Neural progenitor cell (in vitro differentiated cells): ENCODE results near the gene SNAP25. TPM values are rescaled to one million over a fixed set of nuclear protein-coding genes. Genes with fewer than 3 reads are reported as not detected.

Experiments
- DNase-seq: peaks from one replicate; pipeline ENCODE4 v3.0.0-alpha.2; 2016; ENCODE audit warnings: low spot score
- H2AFZ ChIP-seq: fragments of 200-600 bp; sonication (generic); replicated peaks from 2 replicates; pipeline ENCODE4 v1.6.1; 2016; ENCODE audit warnings: antibody characterized with exemption
- H3F3A ChIP-seq: fragments of 200-600 bp; sonication (generic); 2 replicates; pipeline ENCODE4 v1.6.1; 2016; ENCODE audit warnings: antibody characterized with exemption, low read depth
- H3K27ac ChIP-seq: fragments of 200-600 bp; sonication (generic); 2 replicates; pipeline ENCODE4 v1.5.1; 2016; ENCODE audit warnings: mild to moderate bottlenecking
- H3K27me3 ChIP-seq: fragments of 200-600 bp; sonication (generic); 2 replicates; pipeline ENCODE4 v1.6.1; 2016; ENCODE audit warnings: mild to moderate bottlenecking, moderate library complexity
- H3K36me3 ChIP-seq: fragments of 200-600 bp; sonication (generic); 2 replicates; pipeline ENCODE4 v1.5.1; 2016
- H3K4me1 ChIP-seq: fragments of 200-600 bp; sonication (generic); 2 replicates; pipeline ENCODE4 v1.6.1; 2016; ENCODE audit warnings: mixed run types
- H3K4me2 ChIP-seq: fragments of 200-600 bp; sonication (generic); 2 replicates; pipeline ENCODE4 v1.6.1; 2016
- H3K4me3 ChIP-seq: fragments of 200-600 bp; sonication (generic); 2 replicates; pipeline ENCODE4 v1.5.1; 2016
- H3K79me2 ChIP-seq: fragments of 200-600 bp; sonication (generic); 2 replicates; pipeline ENCODE4 v1.6.1; 2016; ENCODE audit warnings: low read depth
- H3K9ac ChIP-seq: fragments of 200-600 bp; sonication (generic); 2 replicates; pipeline ENCODE4 v1.6.1; 2016
- H3K9me3 ChIP-seq: fragments of 200-600 bp; sonication (generic); 2 replicates; pipeline ENCODE4 v1.5.1; 2016; ENCODE audit warnings: low read depth
- H4K20me1 ChIP-seq: fragments of 200-600 bp; sonication (generic); 2 replicates; pipeline ENCODE4 v1.6.1; 2016; ENCODE audit warnings: low read depth
- H3K27ac Mint-ChIP-seq: 3 replicates; pipeline ENCODE4 v1.8.0; 2021; ENCODE audit warnings: mixed read lengths
- H3K27me3 Mint-ChIP-seq: 2 replicates; pipeline ENCODE4 v1.8.0; 2022; ENCODE audit warnings: low read depth, mild to moderate bottlenecking, inconsistent platforms, moderate library complexity, mixed read lengths; ENCODE audit not compliant: insufficient read depth
- H3K36me3 Mint-ChIP-seq: 3 replicates; pipeline ENCODE4 v1.8.0; 2021; ENCODE audit warnings: mixed read lengths
- H3K4me1 Mint-ChIP-seq: 3 replicates; pipeline ENCODE4 v1.8.0; 2021; ENCODE audit warnings: mixed read lengths
- H3K4me3 Mint-ChIP-seq: 3 replicates; pipeline ENCODE4 v1.8.0; 2021; ENCODE audit warnings: mild to moderate bottlenecking, moderate library complexity, mixed read lengths
- H3K9me3 Mint-ChIP-seq: 3 replicates; pipeline ENCODE4 v1.8.0; 2020; ENCODE audit warnings: mixed read lengths
- EZH2 ChIP-seq: fragments of 200-600 bp; sonication (generic); IDR thresholded peaks from 2 replicates; pipeline ENCODE4 v1.6.1; 2017; ENCODE audit warnings: antibody characterized with exemption, mild to moderate bottlenecking, moderate library complexity
- EZH2phosphoT487 ChIP-seq: fragments of 200-600 bp; sonication (generic); IDR thresholded peaks from 2 replicates; pipeline ENCODE4 v1.6.1; 2017; ENCODE audit warnings: antibody characterized with exemption
- total RNA-seq: library from RNA; depleted of rRNA; stranded (reverse); fragments of >200 nt; gene quantifications from 2 replicates; pipeline ENCODE4 v1.2.3, GENCODE V29; 2015; ENCODE audit warnings: low replicate concordance
- TF ChIP-seq, protein P1 (sequence below): fragments of 200-600 bp; sonication (generic); IDR thresholded peaks from 2 replicates; pipeline ENCODE4 v1.5.1; 2017; ENCODE audit warnings: antibody characterized with exemption, mild to moderate bottlenecking

SNAP25 gene
- total RNA-seq, 1 donor from 2014 or later: not detected

DNA sequence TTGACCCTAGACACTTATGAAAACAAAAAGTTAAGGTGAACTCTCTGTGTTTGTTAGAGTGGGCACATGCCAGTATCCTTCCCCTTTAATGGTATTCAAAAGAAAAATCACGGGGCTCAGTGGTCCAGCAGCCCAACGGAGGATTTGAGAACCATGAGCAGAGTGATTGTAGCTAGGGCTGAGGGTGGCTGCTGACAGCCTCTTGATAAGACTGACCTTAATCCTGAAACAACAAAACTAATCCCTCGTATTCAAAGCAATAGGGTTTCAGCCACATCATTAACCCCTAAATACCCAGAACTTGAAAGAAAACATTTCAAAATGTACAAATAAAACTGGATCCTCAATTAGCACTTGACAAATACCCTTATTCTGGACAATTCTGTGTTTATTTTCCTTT lies 95.1 kb downstream of the SNAP25 start:
- Mint-ChIP-seq H3K36me3 (no peaks in the 10 kb centered on the region), H3K4me3 (peak overlapping the region; percentile 44), H3K4me1 (peaks cover 23% of the 10 kb centered on the region), H3K9me3 (peaks cover 7% of the 10 kb centered on the region), H3K27me3 (peaks cover 3% of the 10 kb centered on the region), H3K27ac (peak overlapping the region; percentile 42)
- no peak overlapping the region for H3K27ac ChIP-seq
- H3K79me2 ChIP-seq: no peaks in the 10 kb centered on the region
- H3K4me1 ChIP-seq: peaks cover 26% of the 10 kb centered on the region
- H3K27me3 ChIP-seq: no peaks in the 10 kb centered on the region
- H3K4me3 ChIP-seq: peak overlapping the region; percentile 24
- H2AFZ ChIP-seq: no peak overlapping the region
- no peaks in the 10 kb centered on the region for H3K9me3 ChIP-seq
- DNase-seq: peak; percentile 77
- peak overlapping the region; percentile 73 for H3K4me2 ChIP-seq
- no peaks in the 10 kb centered on the region for H4K20me1 ChIP-seq
- peaks cover 17% of the 10 kb centered on the region for H3F3A ChIP-seq
- no peak overlapping the region for H3K9ac ChIP-seq
- TF ChIP-seq EZH2phosphoT487 (no peak), EZH2 (no peak)
- TF ChIP-seq, protein P1, sequence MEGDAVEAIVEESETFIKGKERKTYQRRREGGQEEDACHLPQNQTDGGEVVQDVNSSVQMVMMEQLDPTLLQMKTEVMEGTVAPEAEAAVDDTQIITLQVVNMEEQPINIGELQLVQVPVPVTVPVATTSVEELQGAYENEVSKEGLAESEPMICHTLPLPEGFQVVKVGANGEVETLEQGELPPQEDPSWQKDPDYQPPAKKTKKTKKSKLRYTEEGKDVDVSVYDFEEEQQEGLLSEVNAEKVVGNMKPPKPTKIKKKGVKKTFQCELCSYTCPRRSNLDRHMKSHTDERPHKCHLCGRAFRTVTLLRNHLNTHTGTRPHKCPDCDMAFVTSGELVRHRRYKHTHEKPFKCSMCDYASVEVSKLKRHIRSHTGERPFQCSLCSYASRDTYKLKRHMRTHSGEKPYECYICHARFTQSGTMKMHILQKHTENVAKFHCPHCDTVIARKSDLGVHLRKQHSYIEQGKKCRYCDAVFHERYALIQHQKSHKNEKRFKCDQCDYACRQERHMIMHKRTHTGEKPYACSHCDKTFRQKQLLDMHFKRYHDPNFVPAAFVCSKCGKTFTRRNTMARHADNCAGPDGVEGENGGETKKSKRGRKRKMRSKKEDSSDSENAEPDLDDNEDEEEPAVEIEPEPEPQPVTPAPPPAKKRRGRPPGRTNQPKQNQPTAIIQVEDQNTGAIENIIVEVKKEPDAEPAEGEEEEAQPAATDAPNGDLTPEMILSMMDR: no peak
- no peaks in the 10 kb centered on the region for H3K36me3 ChIP-seq

- no peaks in the 10 kb centered on the region for H3K36me3 ChIP-seq
- H4K20me1 ChIP-seq: no peaks in the 10 kb centered on the region
- H3K9me3 ChIP-seq: no peaks in the 10 kb centered on the region
- DNase-seq: peak; percentile 13
- H3K27ac ChIP-seq: no peak overlapping the region
- Mint-ChIP-seq H3K27me3 (peaks cover 3% of the 10 kb centered on the region), H3K4me1 (peaks cover 23% of the 10 kb centered on the region), H3K4me3 (peak overlapping the region; percentile 61), H3K36me3 (no peaks in the 10 kb centered on the region), H3K27ac (peak overlapping the region; percentile 76), H3K9me3 (peaks cover 7% of the 10 kb centered on the region)
- peak overlapping the region; percentile 24 for H3K4me3 ChIP-seq
- H3F3A ChIP-seq: peaks cover 17% of the 10 kb centered on the region
- H3K79me2 ChIP-seq: no peaks in the 10 kb centered on the region
- H3K27me3 ChIP-seq: no peaks in the 10 kb centered on the region
- peaks cover 26% of the 10 kb centered on the region for H3K4me1 ChIP-seq
- no peak overlapping the region for H2AFZ ChIP-seq
- peak overlapping the region; percentile 73 for H3K4me2 ChIP-seq
- H3K9ac ChIP-seq: no peak overlapping the region
- TF ChIP-seq EZH2 (no peak), EZH2phosphoT487 (no peak)
- TF ChIP-seq, protein P1: no peak
Observed at GRCh38 chr20:10314198-10314597, 95.6 kb downstream of the SNAP25 start.

GRCh38 chr20:10315138-10315537 lies 96.5 kb downstream of the SNAP25 start:
- Histone ChIP-seq H3K79me2 (no peaks in the 10 kb centered on the region), H3F3A (peaks cover 17% of the 10 kb centered on the region), H3K4me3 (no peak overlapping the region), H3K9ac (no peak overlapping the region), H3K36me3 (no peaks in the 10 kb centered on the region), H2AFZ (no peak overlapping the region), H3K27me3 (no peaks in the 10 kb centered on the region), H3K9me3 (no peaks in the 10 kb centered on the region), H3K27ac (no peak overlapping the region), H3K4me2 (peak overlapping the region; percentile 73), H3K4me1 (peaks cover 26% of the 10 kb centered on the region), H4K20me1 (no peaks in the 10 kb centered on the region)
- Mint-ChIP-seq H3K36me3 (no peaks in the 10 kb centered on the region), H3K4me3 (no peak overlapping the region), H3K4me1 (peaks cover 23% of the 10 kb centered on the region), H3K9me3 (peaks cover 10% of the 10 kb centered on the region), H3K27me3 (peaks cover 3% of the 10 kb centered on the region), H3K27ac (peak overlapping the region; percentile 6)
- TF ChIP-seq, protein P1: no peak
- TF ChIP-seq EZH2: no peak
- no peak for TF ChIP-seq EZH2phosphoT487
- DNase-seq: peak; percentile 11
